HG02798 (cell line): ENCODE measurements around the gene CCDC122.

Experiments
- ATAC-seq: cut with Tn5 transposase; IDR thresholded peaks from one replicate; pipeline ENCODE4 v1.9.1; 2021; ENCODE audit warnings: mild to moderate bottlenecking; ENCODE audit not compliant: unreplicated experiment, poor library complexity

Gene CCDC122

DNA sequence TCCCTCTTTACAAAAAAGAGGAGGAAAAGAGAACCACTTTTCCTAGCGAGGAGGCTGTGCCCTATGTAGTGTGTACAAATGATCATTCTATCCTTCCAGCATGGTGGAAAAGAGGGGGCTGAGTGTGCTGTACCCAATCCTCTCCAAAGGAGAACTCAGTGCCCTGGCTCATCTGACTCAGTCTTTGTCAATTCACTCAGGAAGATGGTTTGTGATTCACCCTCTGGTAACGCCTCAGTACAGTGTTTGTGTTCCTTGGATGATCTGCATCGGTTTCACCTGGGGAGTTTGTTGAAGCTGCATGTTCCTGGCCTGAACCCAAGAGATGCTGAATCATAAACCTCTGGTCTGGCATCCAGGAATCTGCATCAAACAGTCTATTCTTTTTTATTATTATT is 74.5 kb downstream of the CCDC122 start:
- ATAC-seq = no peak

DNA sequence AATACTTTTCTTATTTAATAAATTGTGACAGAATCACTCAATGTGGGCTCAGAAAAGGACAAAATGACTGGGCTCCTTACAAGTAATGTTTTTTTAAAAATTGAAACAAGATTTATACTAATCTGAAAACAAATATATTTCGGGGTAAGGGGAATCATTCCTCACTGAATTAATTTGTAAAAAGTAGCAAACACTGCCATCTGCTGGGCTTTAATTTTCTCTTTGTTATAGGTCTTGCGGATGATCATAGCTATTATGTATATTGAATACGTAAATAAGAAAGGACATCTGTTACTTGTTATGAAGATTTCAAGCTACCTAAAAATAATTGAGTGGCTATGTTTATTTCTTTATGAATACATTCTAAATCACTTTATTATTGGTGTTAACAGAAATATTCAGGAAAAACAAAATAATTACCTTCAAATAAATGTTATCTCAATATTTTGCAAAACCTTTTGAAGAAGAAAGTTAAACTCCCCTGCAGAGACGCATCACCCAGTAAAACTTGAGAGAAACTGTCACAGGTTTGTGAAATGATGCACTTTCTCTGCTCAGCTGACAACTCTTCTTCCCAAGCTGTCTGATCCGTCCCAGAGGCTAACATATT is 75.0 kb downstream of the CCDC122 start:
- no peak for ATAC-seq

DNA sequence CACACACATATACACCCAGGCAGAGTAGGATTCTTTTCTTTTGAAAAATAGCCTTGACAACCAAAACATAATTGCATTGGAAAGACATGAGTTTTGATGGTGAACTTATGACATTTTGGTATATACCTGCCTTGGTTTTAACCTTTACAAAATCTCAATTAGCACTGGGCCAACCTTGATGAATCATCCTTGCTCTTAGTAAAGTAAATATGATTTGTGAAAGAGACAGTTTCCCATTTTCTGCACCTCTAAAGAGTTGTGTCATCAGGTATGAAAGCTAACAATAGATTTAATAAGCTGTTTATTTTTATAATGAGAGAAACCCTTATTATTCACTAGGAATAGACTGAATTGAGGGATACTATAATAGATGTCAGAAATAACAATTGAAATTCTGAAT is 77.0 kb downstream of the CCDC122 start:
- no peak for ATAC-seq

DNA sequence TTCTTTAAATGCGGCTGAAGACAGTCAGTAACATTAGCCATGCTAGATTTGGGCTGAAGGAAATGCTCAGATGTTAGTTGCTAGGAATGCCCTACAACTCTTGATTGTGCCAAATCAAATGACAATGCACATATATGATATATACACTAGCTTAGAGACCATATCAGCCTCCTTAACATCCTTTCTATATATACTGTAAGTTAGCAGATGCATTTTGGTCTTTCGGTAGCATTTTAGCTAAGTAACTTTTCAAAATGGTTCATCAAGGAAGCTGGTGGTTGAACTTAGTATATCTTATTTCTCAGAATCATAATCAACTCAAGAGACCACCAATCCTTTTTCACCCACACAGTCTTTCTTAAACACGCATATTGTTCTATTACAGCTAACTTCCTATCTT is 78.7 kb downstream of the CCDC122 start:
- ATAC-seq = no peak

DNA sequence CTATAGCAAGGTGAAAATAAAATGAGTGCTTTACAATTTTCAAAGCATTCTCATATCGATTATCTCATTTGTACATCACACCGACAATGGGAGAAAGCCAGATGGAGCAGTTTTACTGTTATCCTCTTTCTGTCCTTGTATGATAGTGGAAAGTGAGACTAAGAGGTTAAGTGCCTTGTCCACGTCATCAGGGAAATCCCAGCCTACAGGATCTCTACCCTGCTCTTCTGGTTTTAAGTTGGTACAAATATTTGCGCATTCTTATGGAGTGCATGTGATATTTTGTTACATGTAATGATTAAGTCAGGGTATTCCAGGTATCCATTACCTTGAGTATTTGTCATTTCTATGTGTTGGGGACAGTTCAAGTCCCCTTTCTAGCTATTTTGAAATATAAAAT is 80.3 kb downstream of the CCDC122 start:
- no peak for ATAC-seq

DNA sequence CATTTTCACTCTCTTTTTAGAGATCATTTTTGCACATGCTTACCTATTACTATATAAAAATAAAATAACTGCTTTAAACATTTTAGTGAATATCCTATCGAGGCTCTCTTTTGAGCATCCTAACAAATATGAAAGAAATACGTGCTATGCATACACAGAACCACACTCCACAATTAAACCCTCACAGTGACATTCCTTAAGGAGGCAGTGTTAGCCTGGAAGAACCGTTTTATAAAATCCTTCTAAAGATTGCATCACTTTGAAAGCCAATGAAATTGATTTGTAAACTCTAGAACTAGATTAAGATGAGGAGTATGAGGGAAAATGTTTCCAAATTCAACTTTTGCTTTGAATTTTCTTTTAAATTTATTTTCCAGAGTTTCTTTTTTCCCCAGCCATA is 81.7 kb downstream of the CCDC122 start:
- ATAC-seq = no peak

DNA sequence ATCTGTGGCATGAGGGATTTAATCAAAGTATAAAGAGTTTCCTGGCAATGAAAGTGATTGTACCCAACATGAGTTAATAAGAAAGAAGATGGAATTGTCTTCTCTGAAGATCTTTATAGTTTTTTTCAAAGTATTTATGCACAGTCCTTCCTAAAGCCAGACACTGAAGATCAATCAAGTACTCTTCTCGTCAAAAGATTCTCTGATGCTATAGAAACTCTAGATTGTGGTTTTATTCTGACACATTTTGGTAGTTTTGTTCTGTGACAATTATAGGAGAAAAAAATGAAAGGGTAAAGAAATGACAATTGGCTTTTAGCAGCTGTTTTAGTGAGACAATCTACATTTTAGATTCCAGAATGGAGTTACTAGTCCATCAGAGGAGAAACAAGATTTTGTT is 82.4 kb downstream of the CCDC122 start:
- no peak for ATAC-seq

DNA sequence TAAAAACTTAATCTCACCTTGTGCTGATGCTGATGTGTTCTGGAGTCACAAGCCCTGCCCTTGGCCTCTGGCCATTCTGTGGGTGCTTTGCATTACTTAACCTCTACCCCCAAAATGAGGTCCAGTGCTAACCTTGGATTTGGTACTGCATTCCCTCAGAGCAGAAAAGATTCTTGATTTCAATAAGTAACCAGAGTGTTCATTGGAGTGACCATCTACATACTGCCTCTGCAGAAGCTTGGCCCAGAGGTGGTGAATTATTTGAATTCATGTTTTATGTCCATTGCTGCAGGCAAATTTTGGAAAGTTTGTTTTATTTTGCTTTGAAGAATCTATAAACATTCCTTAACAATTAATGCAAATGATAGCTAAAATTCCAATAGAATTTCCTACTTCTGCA is 85.1 kb downstream of the CCDC122 start:
- no peak for ATAC-seq

DNA sequence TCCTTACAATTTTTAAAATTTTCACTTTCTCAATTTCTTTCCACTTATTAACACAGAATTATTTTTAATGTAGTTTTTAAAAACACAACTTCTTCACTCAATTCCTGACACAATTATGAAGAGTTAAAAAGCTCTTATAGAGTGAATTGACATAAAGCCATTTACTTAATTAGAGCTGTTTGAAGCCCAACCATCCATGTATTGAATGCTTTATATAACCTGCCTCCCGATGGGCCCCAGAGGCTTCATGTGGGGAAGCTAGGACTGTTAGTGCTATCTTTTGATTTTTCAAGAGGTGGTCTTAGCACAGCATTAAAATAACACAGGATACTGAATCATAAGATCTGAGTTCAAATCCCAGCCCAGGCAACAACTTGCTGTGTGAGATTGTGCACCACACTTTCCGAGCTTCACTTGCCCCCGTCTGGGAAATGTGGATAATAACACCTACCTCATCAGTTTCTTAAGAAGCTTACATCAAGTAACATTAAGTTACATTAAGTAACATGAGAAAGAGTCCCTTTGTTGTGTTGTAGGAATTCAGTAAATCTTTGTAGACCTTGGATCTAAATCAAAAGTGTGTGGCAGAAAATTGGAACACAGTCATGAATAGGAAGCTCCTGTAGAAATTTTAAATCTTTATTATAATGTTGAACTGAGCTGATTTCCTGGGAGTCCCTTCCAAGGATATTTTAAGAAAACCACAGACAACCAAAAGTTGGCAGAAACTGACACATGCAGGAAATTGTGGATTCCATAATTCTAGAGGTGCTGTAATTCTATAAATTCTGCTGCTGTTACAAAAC is 87.3 kb downstream of the CCDC122 start:
- ATAC-seq = no peak

DNA sequence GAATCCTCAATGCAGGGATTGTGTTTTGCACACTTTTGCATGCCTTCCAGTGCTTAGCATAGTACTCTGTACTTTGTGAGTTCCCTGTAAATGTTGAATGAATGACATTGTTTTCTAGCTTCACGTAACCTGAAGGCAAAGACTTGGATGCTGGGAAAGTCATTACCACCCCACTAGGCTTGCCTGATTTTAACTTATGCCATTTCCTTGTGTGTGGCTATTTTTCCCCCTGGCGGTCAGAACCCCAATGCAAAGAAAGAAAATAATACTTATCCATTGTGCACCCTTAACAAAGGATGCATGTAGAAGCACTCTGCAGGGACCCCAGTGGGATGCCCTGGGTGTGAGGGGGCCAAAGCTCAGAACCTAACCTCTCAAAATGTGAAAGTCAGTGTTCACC is 91.5 kb downstream of the CCDC122 start:
- no peak for ATAC-seq

DNA sequence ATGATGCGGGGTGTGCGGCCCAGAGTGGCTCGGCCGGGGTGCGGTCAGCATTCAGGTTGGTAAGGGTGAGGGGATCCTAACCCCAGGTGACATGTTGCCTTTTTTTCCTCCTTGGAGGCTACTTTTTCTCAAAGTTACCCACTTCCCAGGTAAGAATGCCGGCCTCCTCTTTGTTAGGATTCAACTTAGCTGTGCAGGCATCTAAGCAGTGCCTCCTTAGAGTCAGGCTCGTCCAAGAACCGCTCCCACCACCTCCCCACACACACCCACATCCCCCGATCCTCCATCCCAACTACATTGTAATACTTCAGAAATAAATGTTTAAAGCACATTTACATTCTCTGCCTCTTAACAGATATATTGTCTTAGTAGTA is 92.0 kb downstream of the CCDC122 start:
- no peak for ATAC-seq

DNA sequence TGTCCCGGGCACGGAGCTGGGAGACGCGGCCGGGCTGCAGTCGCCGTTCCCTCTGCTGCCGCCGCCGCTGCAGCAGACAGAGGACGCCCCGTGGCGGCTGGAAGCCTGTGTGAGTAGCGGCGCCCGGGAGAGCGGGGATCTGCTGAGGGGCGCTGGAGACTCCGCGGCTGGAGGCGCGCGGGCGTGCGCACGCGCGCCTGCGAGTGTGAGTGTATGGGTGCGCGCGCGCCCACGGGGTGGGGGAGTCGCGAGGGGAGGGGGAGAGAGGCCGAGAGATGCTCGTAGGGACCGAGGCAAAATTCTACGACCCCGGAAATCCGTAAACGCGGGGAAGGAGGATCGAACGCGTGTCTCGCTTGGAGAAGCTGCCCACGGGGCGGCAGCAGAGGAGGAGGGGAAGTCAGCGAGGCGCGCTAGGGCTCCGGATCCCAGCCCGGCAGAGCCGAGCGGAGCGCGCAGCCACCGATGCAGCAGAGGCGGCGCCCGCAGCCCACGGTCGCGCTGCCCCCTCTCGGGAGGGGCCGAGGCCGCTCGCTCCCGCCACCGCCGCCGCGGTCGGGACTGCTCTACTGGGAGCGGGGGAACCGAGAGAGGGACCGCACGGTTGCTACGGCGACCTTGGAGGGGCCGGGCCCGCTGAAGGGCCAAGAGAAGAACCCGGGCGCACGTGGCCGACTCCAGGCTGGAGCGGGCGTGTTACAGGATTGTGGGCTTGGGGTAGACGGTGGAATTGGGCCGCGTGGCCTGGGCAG is 92.6 kb downstream of the CCDC122 start, which contains the start of gene ENOX1:
TSS of gene ENOX1 (minus strand) at position 207 of the 752 bp plus-strand sequence.
- no peak for ATAC-seq

DNA sequence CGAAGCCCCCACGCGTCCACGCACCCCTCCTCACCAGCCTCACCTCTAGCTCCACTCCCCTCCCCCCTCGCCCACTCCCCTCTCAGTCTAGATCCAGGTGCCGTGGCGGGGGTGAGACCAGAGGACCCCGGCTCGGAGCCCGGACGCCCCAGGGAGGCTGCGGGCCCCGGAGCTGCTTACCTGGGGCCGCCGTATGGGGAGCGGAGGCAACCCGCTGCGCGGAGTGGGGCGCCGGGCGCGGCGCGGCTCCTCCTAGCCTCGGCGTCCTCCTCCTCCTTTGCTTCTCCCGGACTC is 93.1 kb downstream of the CCDC122 start:
- ATAC-seq = no peak
